ENCODE results near the gene CDH4.
"Not testable (repeated sequence)": the region's sequence is repeated elsewhere in the genome, so short reads cannot be mapped to it uniquely, and the experiment has no call there.

The CDH4 gene

DNA sequence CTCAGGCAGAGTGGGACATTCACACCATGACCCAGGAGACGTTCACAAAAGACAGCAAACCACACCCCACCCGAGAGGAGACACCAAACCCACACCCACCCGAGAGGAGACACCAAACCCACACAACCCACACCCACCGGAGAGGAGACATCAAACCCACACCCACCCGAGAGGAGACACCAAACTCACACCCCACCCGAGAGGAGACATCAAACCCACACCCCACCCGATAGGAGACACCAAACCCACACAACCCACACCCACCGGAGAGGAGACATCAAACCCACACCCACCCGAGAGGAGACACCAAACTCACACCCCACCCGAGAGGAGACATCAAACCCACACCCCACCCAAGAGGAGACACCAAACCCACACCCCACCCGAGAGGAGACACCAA, 729.6 kb downstream of the CDH4 start:
- H3K4me2 ChIP-seq (ENCODE audit: low read length); H2BK5ac ChIP-seq (ENCODE audit: low read length); H3K9ac ChIP-seq (ENCODE audit: low read length); H2AK5ac ChIP-seq (ENCODE audit: low read length); H3K79me1 ChIP-seq (ENCODE audit: low read length); H3K27ac ChIP-seq (ENCODE audit: low read depth, low read length); H3K18ac ChIP-seq (ENCODE audit: low read length); H2BK15ac ChIP-seq (replicated peaks; ENCODE audit: low read depth); H4K8ac ChIP-seq (ENCODE audit: low read depth, low read length); H3K27me3 ChIP-seq (ENCODE audit: insufficient read depth, low read length, poor library complexity); H3K4me3 ChIP-seq (ENCODE audit: low read length); H3K79me2 ChIP-seq (ENCODE audit: control insufficient read depth, insufficient read depth, low read length); H3K4ac ChIP-seq (ENCODE audit: low read depth, low read length); H3K4me1 ChIP-seq (ENCODE audit: control insufficient read depth, low read depth, low read length); H2BK120ac ChIP-seq (ENCODE audit: low read depth, low read length); DNase-seq; H3K36me3 ChIP-seq (ENCODE audit: control insufficient read depth, insufficient read depth, low read length); H4K5ac ChIP-seq (ENCODE audit: low read length); H3K56ac ChIP-seq (ENCODE audit: low read length); H3K23ac ChIP-seq (ENCODE audit: low read length): not testable (repeated sequence)
- no CpG with 5 or more reads among the region's 11 CpGs for WGBS (ENCODE audit: extremely low coverage, insufficient coverage, low lambda C conversion rate)

DNA sequence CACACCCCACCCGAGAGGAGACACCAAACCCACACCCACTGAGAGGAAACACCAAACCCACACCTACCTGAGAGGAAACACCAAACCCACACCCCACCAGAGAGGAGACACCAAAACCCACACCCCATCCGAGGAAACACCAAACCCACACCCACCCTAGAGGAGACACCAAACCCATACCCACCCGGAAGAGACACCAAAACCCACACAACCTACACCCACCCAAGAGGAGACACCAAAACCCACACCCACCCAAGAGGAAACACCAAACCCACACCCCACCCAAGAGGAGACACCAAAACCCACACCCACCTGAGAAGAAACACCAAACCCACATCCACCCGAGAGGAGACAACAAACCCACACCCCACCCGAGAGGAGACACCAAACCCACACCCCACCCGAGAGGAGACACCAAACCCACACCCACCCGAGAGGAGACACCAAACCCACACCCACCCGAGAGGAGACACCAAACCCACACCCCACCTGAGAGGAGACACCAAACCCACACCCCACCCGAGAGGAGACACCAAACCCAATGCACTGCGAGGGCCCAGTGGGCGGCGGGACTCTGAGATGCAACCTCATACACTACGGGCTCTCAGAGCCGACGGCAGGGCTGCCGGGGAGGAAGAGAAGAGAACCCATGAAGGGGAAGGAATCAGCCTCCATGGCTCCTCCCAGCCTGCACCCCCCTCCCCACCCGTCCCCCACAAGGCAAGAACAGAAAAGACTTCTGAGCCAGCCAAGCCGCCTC, 730.3 kb downstream of the CDH4 start:
- H3K9ac ChIP-seq (ENCODE audit: low read length), result no peak overlapping the region
- H3K4ac ChIP-seq (ENCODE audit: low read depth, low read length), result no peak overlapping the region
- H3K36me3 ChIP-seq (ENCODE audit: control insufficient read depth, insufficient read depth, low read length), result no peaks in the 10 kb centered on the region
- H4K8ac ChIP-seq (ENCODE audit: low read depth, low read length), result no peak overlapping the region
- H3K4me3 ChIP-seq (ENCODE audit: low read length), result no peak overlapping the region
- no peak overlapping the region for H3K4me2 ChIP-seq (ENCODE audit: low read length)
- no peak overlapping the region for H2BK5ac ChIP-seq (ENCODE audit: low read length)
- no peak overlapping the region for H2BK15ac ChIP-seq (replicated peaks; ENCODE audit: low read depth)
- H3K79me1 ChIP-seq (ENCODE audit: low read length), result peaks cover 2% of the 10 kb centered on the region
- H3K4me1 ChIP-seq (ENCODE audit: control insufficient read depth, low read depth, low read length), result no peaks in the 10 kb centered on the region
- H4K5ac ChIP-seq (ENCODE audit: low read length), result no peak overlapping the region
- H2AK5ac ChIP-seq (ENCODE audit: low read length), result no peak overlapping the region
- H2BK120ac ChIP-seq (ENCODE audit: low read depth, low read length), result no peak overlapping the region
- no peak overlapping the region for H3K23ac ChIP-seq (ENCODE audit: low read length)
- WGBS (ENCODE audit: extremely low coverage, insufficient coverage, low lambda C conversion rate), result no CpG with 5 or more reads among the region's 18 CpGs
- no peaks in the 10 kb centered on the region for H3K27me3 ChIP-seq (ENCODE audit: insufficient read depth, low read length, poor library complexity)
- DNase-seq, result peak; percentile 36
- no peak overlapping the region for H3K18ac ChIP-seq (ENCODE audit: low read length)
- H3K56ac ChIP-seq (ENCODE audit: low read length), result no peak overlapping the region
- H3K27ac ChIP-seq (ENCODE audit: low read depth, low read length), result no peak overlapping the region
- H3K79me2 ChIP-seq (ENCODE audit: control insufficient read depth, insufficient read depth, low read length), result no peaks in the 10 kb centered on the region

- H3K36me3 ChIP-seq (ENCODE audit: control insufficient read depth, insufficient read depth, low read length), result no peaks in the 10 kb centered on the region
- no CpG with 5 or more reads among the region's 11 CpGs for WGBS (ENCODE audit: extremely low coverage, insufficient coverage, low lambda C conversion rate)
Measured at GRCh38 chr20:61982951-61983315, 730.9 kb downstream of the CDH4 start.

DNA sequence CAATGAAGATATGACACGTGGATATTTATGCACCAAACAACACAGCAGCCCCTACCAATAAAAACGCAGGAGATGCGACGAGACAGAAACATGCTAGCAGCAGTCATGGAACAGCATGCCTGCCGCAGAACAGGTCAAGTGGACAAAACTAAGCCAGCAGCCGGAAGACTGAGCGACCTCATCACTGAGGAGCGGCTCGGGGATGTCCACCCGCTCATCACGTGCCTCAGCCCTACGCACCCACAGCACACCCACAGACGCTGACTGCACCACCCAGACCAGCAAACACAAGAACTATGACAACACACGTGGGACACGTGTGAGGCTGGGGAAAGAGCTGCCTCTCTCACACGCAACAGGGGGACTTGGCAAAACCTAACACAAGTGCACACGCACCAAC, 731.9 kb downstream of the CDH4 start:
- no CpG with 5 or more reads among the region's 17 CpGs for WGBS (ENCODE audit: extremely low coverage, insufficient coverage, low lambda C conversion rate)
- H3K4ac ChIP-seq (ENCODE audit: low read depth, low read length), result no peak overlapping the region
- no peaks in the 10 kb centered on the region for H3K79me2 ChIP-seq (ENCODE audit: control insufficient read depth, insufficient read depth, low read length)
- H3K79me1 ChIP-seq (ENCODE audit: low read length), result peaks cover 2% of the 10 kb centered on the region
- H3K18ac ChIP-seq (ENCODE audit: low read length), result no peak overlapping the region
- no peak for DNase-seq
- no peak overlapping the region for H2BK5ac ChIP-seq (ENCODE audit: low read length)
- H3K4me2 ChIP-seq (ENCODE audit: low read length), result no peak overlapping the region
- no peak overlapping the region for H2BK15ac ChIP-seq (replicated peaks; ENCODE audit: low read depth)
- H2BK120ac ChIP-seq (ENCODE audit: low read depth, low read length), result no peak overlapping the region
- no peak overlapping the region for H4K8ac ChIP-seq (ENCODE audit: low read depth, low read length)
- H3K23ac ChIP-seq (ENCODE audit: low read length), result no peak overlapping the region
- no peak overlapping the region for H3K4me3 ChIP-seq (ENCODE audit: low read length)
- H3K56ac ChIP-seq (ENCODE audit: low read length), result no peak overlapping the region
- H2AK5ac ChIP-seq (ENCODE audit: low read length), result no peak overlapping the region
- no peaks in the 10 kb centered on the region for H3K36me3 ChIP-seq (ENCODE audit: control insufficient read depth, insufficient read depth, low read length)
- no peak overlapping the region for H3K9ac ChIP-seq (ENCODE audit: low read length)
- H3K27me3 ChIP-seq (ENCODE audit: insufficient read depth, low read length, poor library complexity), result no peaks in the 10 kb centered on the region
- no peak overlapping the region for H3K27ac ChIP-seq (ENCODE audit: low read depth, low read length)
- H3K4me1 ChIP-seq (ENCODE audit: control insufficient read depth, low read depth, low read length), result no peaks in the 10 kb centered on the region
- no peak overlapping the region for H4K5ac ChIP-seq (ENCODE audit: low read length)

More at GRCh38 chr20:61982951-61983315, 730.9 kb downstream of the CDH4 start:
- no peaks in the 10 kb centered on the region for H3K79me2 ChIP-seq (ENCODE audit: control insufficient read depth, insufficient read depth, low read length)
- H2BK5ac ChIP-seq (ENCODE audit: low read length), result no peak overlapping the region
- no peaks in the 10 kb centered on the region for H3K4me1 ChIP-seq (ENCODE audit: control insufficient read depth, low read depth, low read length)
- no peaks in the 10 kb centered on the region for H3K27me3 ChIP-seq (ENCODE audit: insufficient read depth, low read length, poor library complexity)
- no peak overlapping the region for H2BK120ac ChIP-seq (ENCODE audit: low read depth, low read length)
- no peak overlapping the region for H3K23ac ChIP-seq (ENCODE audit: low read length)
- H3K18ac ChIP-seq (ENCODE audit: low read length), result no peak overlapping the region
- H3K9ac ChIP-seq (ENCODE audit: low read length), result no peak overlapping the region
- no peak overlapping the region for H4K8ac ChIP-seq (ENCODE audit: low read depth, low read length)
- no peak overlapping the region for H3K56ac ChIP-seq (ENCODE audit: low read length)
- no peak overlapping the region for H4K5ac ChIP-seq (ENCODE audit: low read length)
- H3K79me1 ChIP-seq (ENCODE audit: low read length), result peaks cover 2% of the 10 kb centered on the region
- no peak overlapping the region for H3K4ac ChIP-seq (ENCODE audit: low read depth, low read length)
- no peak overlapping the region for H2AK5ac ChIP-seq (ENCODE audit: low read length)
- no peak overlapping the region for H2BK15ac ChIP-seq (replicated peaks; ENCODE audit: low read depth)
- no peak overlapping the region for H3K27ac ChIP-seq (ENCODE audit: low read depth, low read length)
- no peak for DNase-seq
- H3K4me2 ChIP-seq (ENCODE audit: low read length), result no peak overlapping the region
- no peak overlapping the region for H3K4me3 ChIP-seq (ENCODE audit: low read length)

DNA sequence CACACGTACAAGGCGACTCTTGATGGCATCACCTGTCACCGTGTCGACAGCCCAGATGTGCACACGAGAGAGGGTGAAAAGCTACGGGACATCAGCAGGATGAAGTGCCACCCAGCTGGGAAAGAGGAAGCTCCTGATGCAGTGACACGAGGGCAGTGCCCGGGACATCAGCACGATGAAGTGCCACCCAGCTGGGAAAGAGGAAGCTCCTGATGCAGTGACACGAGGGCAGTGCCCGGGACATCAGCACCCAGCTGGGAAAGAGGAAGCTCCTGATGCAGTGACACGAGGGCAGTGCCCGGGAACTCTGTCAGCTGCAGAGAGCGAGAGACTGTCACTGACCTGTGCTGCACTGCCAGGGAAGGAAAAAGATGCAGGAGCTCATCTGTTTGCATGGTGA, 732.4 kb downstream of the CDH4 start:
- not testable (repeated sequence) for H3K27me3 ChIP-seq (ENCODE audit: insufficient read depth, low read length, poor library complexity); H3K56ac ChIP-seq (ENCODE audit: low read length); H3K79me1 ChIP-seq (ENCODE audit: low read length); H3K27ac ChIP-seq (ENCODE audit: low read depth, low read length); H2BK5ac ChIP-seq (ENCODE audit: low read length); H3K9ac ChIP-seq (ENCODE audit: low read length); H3K4me3 ChIP-seq (ENCODE audit: low read length); H3K23ac ChIP-seq (ENCODE audit: low read length); H3K18ac ChIP-seq (ENCODE audit: low read length); H3K4ac ChIP-seq (ENCODE audit: low read depth, low read length); H3K4me2 ChIP-seq (ENCODE audit: low read length); DNase-seq; H2BK120ac ChIP-seq (ENCODE audit: low read depth, low read length); H4K5ac ChIP-seq (ENCODE audit: low read length); H4K8ac ChIP-seq (ENCODE audit: low read depth, low read length); H3K79me2 ChIP-seq (ENCODE audit: control insufficient read depth, insufficient read depth, low read length); H2AK5ac ChIP-seq (ENCODE audit: low read length); H2BK15ac ChIP-seq (replicated peaks; ENCODE audit: low read depth); H3K36me3 ChIP-seq (ENCODE audit: control insufficient read depth, insufficient read depth, low read length); H3K4me1 ChIP-seq (ENCODE audit: control insufficient read depth, low read depth, low read length)
- WGBS (ENCODE audit: extremely low coverage, insufficient coverage, low lambda C conversion rate), result no CpG with 5 or more reads among the region's 14 CpGs

DNA sequence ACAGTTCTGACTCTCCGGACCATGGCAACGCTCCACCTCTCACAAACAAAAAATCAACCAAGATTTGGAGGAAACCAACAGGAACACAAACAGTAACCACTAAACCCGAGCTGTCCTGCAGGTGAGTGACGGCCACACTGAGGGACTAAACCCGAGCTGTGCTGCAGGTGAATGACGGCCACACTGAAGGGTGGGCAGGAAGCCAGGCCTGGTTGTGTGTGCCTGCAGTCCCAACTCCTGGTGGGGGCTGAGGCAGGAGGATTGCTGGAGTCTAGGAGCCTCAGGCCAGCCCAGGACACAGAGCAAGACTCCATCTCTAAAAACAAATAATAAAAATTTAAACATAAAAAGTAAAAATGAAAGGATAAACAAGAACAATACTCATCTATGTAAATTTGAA, 733.0 kb downstream of the CDH4 start:
- no peak overlapping the region for H3K9ac ChIP-seq (ENCODE audit: low read length)
- peaks cover 5% of the 10 kb centered on the region for H3K79me1 ChIP-seq (ENCODE audit: low read length)
- H3K4me1 ChIP-seq (ENCODE audit: control insufficient read depth, low read depth, low read length), result no peaks in the 10 kb centered on the region
- H4K8ac ChIP-seq (ENCODE audit: low read depth, low read length), result no peak overlapping the region
- H3K18ac ChIP-seq (ENCODE audit: low read length), result no peak overlapping the region
- no peaks in the 10 kb centered on the region for H3K36me3 ChIP-seq (ENCODE audit: control insufficient read depth, insufficient read depth, low read length)
- no peaks in the 10 kb centered on the region for H3K79me2 ChIP-seq (ENCODE audit: control insufficient read depth, insufficient read depth, low read length)
- H3K56ac ChIP-seq (ENCODE audit: low read length), result no peak overlapping the region
- H3K27ac ChIP-seq (ENCODE audit: low read depth, low read length), result no peak overlapping the region
- no peak overlapping the region for H2BK5ac ChIP-seq (ENCODE audit: low read length)
- no peak overlapping the region for H3K4ac ChIP-seq (ENCODE audit: low read depth, low read length)
- no peak for DNase-seq
- H2BK15ac ChIP-seq (replicated peaks; ENCODE audit: low read depth), result no peak overlapping the region
- H3K27me3 ChIP-seq (ENCODE audit: insufficient read depth, low read length, poor library complexity), result no peaks in the 10 kb centered on the region
- no peak overlapping the region for H2AK5ac ChIP-seq (ENCODE audit: low read length)
- no peak overlapping the region for H3K4me2 ChIP-seq (ENCODE audit: low read length)
- no peak overlapping the region for H3K4me3 ChIP-seq (ENCODE audit: low read length)
- H3K23ac ChIP-seq (ENCODE audit: low read length), result no peak overlapping the region
- H2BK120ac ChIP-seq (ENCODE audit: low read depth, low read length), result no peak overlapping the region
- no CpG with 5 or more reads among the region's 6 CpGs for WGBS (ENCODE audit: extremely low coverage, insufficient coverage, low lambda C conversion rate)
- no peak overlapping the region for H4K5ac ChIP-seq (ENCODE audit: low read length)

Data from mesendoderm (in vitro differentiated cells).